ENCODE data around the gene G2E3.
"Not testable (repeated sequence)": the region's sequence is repeated elsewhere in the genome, so short reads cannot be mapped to it uniquely, and the experiment has no call there.

G2E3 gene

GRCh38 chr14:30558675-30559555, at the start of gene G2E3:
Gene G2E3 (plus strand): TSS chr14:30559158. CDS start chr14:30581080, 21,922 bp downstream.
- DNase-seq, result peak; percentile 78 to 85

- DNase-seq, result no peak
Observed at GRCh38 chr14:30517737-30518136, 41.2 kb upstream of the G2E3 start.

GRCh38 chr14:30518867-30519560, 39.9 kb upstream of the G2E3 start:
- DNase-seq, result no peak

GRCh38 chr14:30519961-30520360, 39.0 kb upstream of the G2E3 start:
- DNase-seq, result no peak

- DNase-seq, result no peak
Observed at GRCh38 chr14:30520536-30520935, 38.4 kb upstream of the G2E3 start.

GRCh38 chr14:30521899-30522736, 36.8 kb upstream of the G2E3 start:
- DNase-seq, result peak in 1 of 2 experiments; percentile 44

- DNase-seq, result no peak
Observed at GRCh38 chr14:30525833-30526232, 33.1 kb upstream of the G2E3 start.

- no peak for DNase-seq
Observed at GRCh38 chr14:30527196-30527595, 31.8 kb upstream of the G2E3 start.

GRCh38 chr14:30528119-30528518, 30.8 kb upstream of the G2E3 start:
- no peak for DNase-seq

- no peak for DNase-seq
Observed at GRCh38 chr14:30528778-30529642, 29.9 kb upstream of the G2E3 start.

- DNase-seq, result no peak
Observed at GRCh38 chr14:30532264-30532663, 26.7 kb upstream of the G2E3 start.

- no peak for DNase-seq
Observed at GRCh38 chr14:30533126-30533525, 25.8 kb upstream of the G2E3 start.

GRCh38 chr14:30541318-30541717, 17.6 kb upstream of the G2E3 start:
- no peak for DNase-seq

GRCh38 chr14:30546735-30547134, 12.2 kb upstream of the G2E3 start:
- DNase-seq, result not testable (repeated sequence)

- no peak for DNase-seq
Observed at GRCh38 chr14:30547388-30548048, 11.4 kb upstream of the G2E3 start.

- DNase-seq, result no peak
Observed at GRCh38 chr14:30550335-30550734, 8.6 kb upstream of the G2E3 start.

GRCh38 chr14:30551460-30551859, 7.5 kb upstream of the G2E3 start:
- DNase-seq, result no peak

- no peak for DNase-seq
Observed at GRCh38 chr14:30553311-30553989, 5.5 kb upstream of the G2E3 start.

- no peak for DNase-seq
Observed at GRCh38 chr14:30558362-30558674, 640 bp upstream of the G2E3 start.

GRCh38 chr14:30559638-30560091, 707 bp downstream of the G2E3 start:
- peak in 1 of 2 experiments; percentile 43 for DNase-seq

GRCh38 chr14:30560581-30560980, 1.6 kb downstream of the G2E3 start:
- no peak for DNase-seq

Data from SW 1271 (cell line).